ENCODE results near the gene GPR146. TPM values are rescaled to one million over a fixed set of nuclear protein-coding genes. Genes with fewer than 3 reads are reported as not detected.

GPR146 gene, protein sequence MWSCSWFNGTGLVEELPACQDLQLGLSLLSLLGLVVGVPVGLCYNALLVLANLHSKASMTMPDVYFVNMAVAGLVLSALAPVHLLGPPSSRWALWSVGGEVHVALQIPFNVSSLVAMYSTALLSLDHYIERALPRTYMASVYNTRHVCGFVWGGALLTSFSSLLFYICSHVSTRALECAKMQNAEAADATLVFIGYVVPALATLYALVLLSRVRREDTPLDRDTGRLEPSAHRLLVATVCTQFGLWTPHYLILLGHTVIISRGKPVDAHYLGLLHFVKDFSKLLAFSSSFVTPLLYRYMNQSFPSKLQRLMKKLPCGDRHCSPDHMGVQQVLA
- 10 to 100 TPM; 12.5 to 30.8 (median 25.5) TPM for total RNA-seq

- WGBS: 1% methylated on average over 20 of the region's 74 CpGs
- Histone ChIP-seq H3K27me3 (no peaks in the 10 kb centered on the region), H3K27ac (replicated peaks in 1 of 4) (peak within 1 kb of the TSS; percentile 92 to 96 (median 94)), H3K36me3 (no peaks in the 10 kb centered on the region), H3K4me1 (peaks cover 66 to 89% (median 85%) of the 10 kb centered on the region in 4 donors), H3K9me3 (no peaks in the 10 kb centered on the region), H3K4me3 (peak within 1 kb of the TSS; percentile 74 to 79 (median 76))
- intact Hi-C loops (cut with DNase I): no loop called here
- DNase-seq (ENCODE audit: extremely low spot score): peak; percentile 99
- TF ChIP-seq POLR2A (IDR thresholded peaks at IDR 0.05; ENCODE audit: low read depth) (no peak), CTCF (IDR thresholded peaks at IDR 0.05) (peak; percentile 54 to 72 (median 62)), POLR2AphosphoS5 (IDR thresholded peaks at IDR 0.05) (peak; percentile 81 to 84), EP300 (IDR thresholded peaks at IDR 0.05) (no peak)
Measured at GRCh38 chr7:1044189-1045068, at the start of gene GPR146. Gene GPR146 (plus strand): TSS chr7:1044546. CDS start chr7:1057516, 12,970 bp downstream.

GRCh38 chr7:994592-995308 is 49.6 kb upstream of the GPR146 start:
- no peak for DNase-seq (ENCODE audit: extremely low spot score)
- Histone ChIP-seq H3K27me3 (peaks cover 0 to 26% (median 0%) of the 10 kb centered on the region in 4 donors), H3K4me1 (peaks cover 7 to 15% (median 11%) of the 10 kb centered on the region in 4 donors), H3K36me3 (peaks cover 0 to 42% (median 33%) of the 10 kb centered on the region in 4 donors), H3K4me3 (no peak overlapping the region), H3K27ac (replicated peaks in 1 of 4) (no peak overlapping the region), H3K9me3 (no peaks in the 10 kb centered on the region)
- intact Hi-C loops (cut with DNase I): loop anchor here (5.0 kb wide), 2 partner anchors 33 to 183 kb away; no protein-coding TSS in a partner anchor
- TF ChIP-seq POLR2A (IDR thresholded peaks at IDR 0.05; ENCODE audit: low read depth) (no peak), POLR2AphosphoS5 (IDR thresholded peaks at IDR 0.05) (no peak), EP300 (IDR thresholded peaks at IDR 0.05) (no peak), CTCF (IDR thresholded peaks at IDR 0.05) (no peak)
- WGBS: 85% methylated on average over 14 of the region's 28 CpGs

GRCh38 chr7:995571-995970 is 48.8 kb upstream of the GPR146 start:
- 63% methylated on average over 1 of the region's 14 CpGs for WGBS
- Histone ChIP-seq H3K4me3 (no peak overlapping the region), H3K9me3 (no peaks in the 10 kb centered on the region), H3K4me1 (peaks cover 7 to 15% (median 11%) of the 10 kb centered on the region in 4 donors), H3K36me3 (peaks cover 0 to 50% (median 40%) of the 10 kb centered on the region in 4 donors), H3K27ac (replicated peaks in 1 of 4) (no peak overlapping the region), H3K27me3 (peaks cover 0 to 21% (median 0%) of the 10 kb centered on the region in 4 donors)
- TF ChIP-seq POLR2AphosphoS5 (IDR thresholded peaks at IDR 0.05): no peak
- no peak for TF ChIP-seq POLR2A (IDR thresholded peaks at IDR 0.05; ENCODE audit: low read depth)
- TF ChIP-seq EP300 (IDR thresholded peaks at IDR 0.05): no peak
- no peak for TF ChIP-seq CTCF (IDR thresholded peaks at IDR 0.05)
- intact Hi-C loops (cut with DNase I): no loop called here
- no peak for DNase-seq (ENCODE audit: extremely low spot score)

- WGBS: 89% methylated on average over 9 of the region's 38 CpGs
- H3K9me3 ChIP-seq: no peaks in the 10 kb centered on the region
- no peak for DNase-seq (ENCODE audit: extremely low spot score)
- peaks cover 7 to 15% (median 11%) of the 10 kb centered on the region in 4 donors for H3K4me1 ChIP-seq
- H3K27ac ChIP-seq (replicated peaks in 1 of 4): no peak overlapping the region
- TF ChIP-seq CTCF (IDR thresholded peaks at IDR 0.05) (no peak), EP300 (IDR thresholded peaks at IDR 0.05) (no peak), POLR2A (IDR thresholded peaks at IDR 0.05; ENCODE audit: low read depth) (no peak), POLR2AphosphoS5 (IDR thresholded peaks at IDR 0.05) (no peak)
- H3K36me3 ChIP-seq: peaks cover 0 to 56% (median 43%) of the 10 kb centered on the region in 4 donors
- no peak overlapping the region for H3K4me3 ChIP-seq
- intact Hi-C loops (cut with DNase I): no loop called here
- H3K27me3 ChIP-seq: peaks cover 0 to 14% (median 0%) of the 10 kb centered on the region in 4 donors
Measured at GRCh38 chr7:996079-996872, 48.1 kb upstream of the GPR146 start.

Data from esophagus muscularis mucosa (tissue), 4 donors.